HepG2 (cell line): ENCODE measurements around the gene NOP56. TPM values are rescaled to one million over a fixed set of nuclear protein-coding genes. Genes with fewer than 3 reads are reported as not detected.

Experiments used
- ATM ChIP-seq: fragments of 450-650 bp; IDR thresholded peaks from 2 replicates; pipeline ENCODE4 v1.7.1; 2017; ENCODE audit warnings: mild to moderate bottlenecking, borderline replicate concordance
- KDM3A ChIP-seq: IDR thresholded peaks from 2 replicates; pipeline ENCODE4 v1.6.1; 2018; ENCODE audit warnings: low read depth, missing compliant biosample characterization
- KMT2A ChIP-seq: sonication (generic); formaldehyde crosslinking; IDR thresholded peaks from 2 replicates; pipeline ENCODE4 v1.4.0; 2020; ENCODE audit warnings: missing genetic modification reagents
- RBFOX2 ChIP-seq: fragments of 200-400 bp; formaldehyde crosslinking; IDR thresholded peaks from 2 replicates; pipeline ENCODE4 v1.6.1; 2017; ENCODE audit warnings: low read depth, mild to moderate bottlenecking, low read length
- RFX1 ChIP-seq: fragments of 450-650 bp; IDR thresholded peaks from 2 replicates; pipeline ENCODE4 v1.6.1; 2017
- SMARCC2 ChIP-seq: fragments of 450-650 bp; IDR thresholded peaks from 2 replicates; pipeline ENCODE4 v1.6.1; 2017; ENCODE audit warnings: antibody characterized with exemption, mild to moderate bottlenecking
- TMF1 ChIP-seq: sonication (generic); formaldehyde crosslinking; IDR thresholded peaks from 2 replicates; pipeline ENCODE4 v1.8.1; 2022; ENCODE audit warnings: low read depth, missing genetic modification reagents
- ZBTB42 ChIP-seq: sonication (generic); formaldehyde crosslinking; IDR thresholded peaks from 2 replicates; pipeline ENCODE4 v1.5.0; 2020; ENCODE audit warnings: mild to moderate bottlenecking, missing genetic modification reagents
- ZMYM3 ChIP-seq: sonication (generic); formaldehyde crosslinking; IDR thresholded peaks from 2 replicates; pipeline ENCODE4 v1.5.1; 2020; ENCODE audit warnings: mild to moderate bottlenecking, missing genetic modification reagents
- ZNF207 ChIP-seq: fragments of 450-650 bp; IDR thresholded peaks from 2 replicates; pipeline ENCODE4 v1.6.1; 2016; ENCODE audit warnings: antibody characterized with exemption, borderline replicate concordance
- ZNF326 ChIP-seq: sonication (generic); formaldehyde crosslinking; IDR thresholded peaks from 2 replicates; pipeline ENCODE4 v1.4.0; 2020; ENCODE audit warnings: missing genetic modification reagents, borderline replicate concordance
- ZNF446 ChIP-seq: sonication (generic); formaldehyde crosslinking; IDR thresholded peaks from 2 replicates; pipeline ENCODE4 v1.5.0; 2020; ENCODE audit warnings: mild to moderate bottlenecking, missing genetic modification reagents
- ZNF768 ChIP-seq: sonication (generic); formaldehyde crosslinking; IDR thresholded peaks from 2 replicates; pipeline ENCODE4 v1.4.0; 2020; ENCODE audit warnings: missing genetic modification reagents
- ZNF792 ChIP-seq: IDR thresholded peaks from 2 replicates; pipeline ENCODE4 v1.6.1; 2016
- polyA plus RNA-seq, 8 experiments: library from polyadenylated mRNA; depleted of rRNA in 3 of 8; stranded (reverse) in 7 of 8; unstranded in 1 of 8; fragments of >200 nt; fragmentation: Illumina TruSeq in 4 of 8; extraction: Trizol in 4 of 8; gene quantifications; 2 replicates each; pipeline versions ENCODE4 v1.2.1 to v1.2.3, GENCODE V29; 2011 to 2016; ENCODE audit warnings: low read depth in 4 of 8, missing spikeins in 1 of 8, mixed read lengths in 1 of 8; ENCODE audit not compliant: insufficient read depth in 1 of 8
- total RNA-seq, 5 experiments: library from RNA; depleted of rRNA; stranded (reverse); fragments of >200 nt; fragmentation: Illumina TruSeq; extraction: Trizol; gene quantifications; 2 replicates each; pipeline ENCODE4 v1.2.3, GENCODE V29; 2016; ENCODE audit warnings: low read depth in 1 of 5
- TF ChIP-seq, protein P1 (sequence below): sonication (generic); formaldehyde crosslinking; IDR thresholded peaks from 2 replicates; pipeline ENCODE4 v1.4.0; 2020; ENCODE audit warnings: mild to moderate bottlenecking, low read depth, missing genetic modification reagents
- TF ChIP-seq, protein P2 (sequence below): sonication (generic); formaldehyde crosslinking; IDR thresholded peaks from 2 replicates; pipeline ENCODE4 v1.5.1; 2020; ENCODE audit warnings: mild to moderate bottlenecking, missing genetic modification reagents, borderline replicate concordance
- TF ChIP-seq, protein P3 (sequence below): sonication (generic); formaldehyde crosslinking; IDR thresholded peaks from 2 replicates; pipeline ENCODE4 v1.5.0; 2020; ENCODE audit warnings: mild to moderate bottlenecking, missing genetic modification reagents
- TF ChIP-seq, protein P4 (sequence below), 2 experiments: fragments of 450-650 bp in 1 of 2; sonication (generic) in 1 of 2; formaldehyde crosslinking; IDR thresholded peaks; 2 replicates each; pipeline versions ENCODE4 v1.5.0 to v1.8.0; 2020 to 2022; ENCODE audit warnings: mild to moderate bottlenecking in 1 of 2, missing genetic modification reagents in 1 of 2
- TF ChIP-seq, protein P5 (sequence below): sonication (generic); formaldehyde crosslinking; IDR thresholded peaks from 2 replicates; pipeline ENCODE4 v1.5.0; 2020; ENCODE audit warnings: missing genetic modification reagents

The NOP56 gene
- total and polyA plus RNA-seq, 2 of the 13 experiments (the other 11 are each of a cell fraction or from before 2014, with no cell fraction given): 369 to 1,116 TPM

DNA sequence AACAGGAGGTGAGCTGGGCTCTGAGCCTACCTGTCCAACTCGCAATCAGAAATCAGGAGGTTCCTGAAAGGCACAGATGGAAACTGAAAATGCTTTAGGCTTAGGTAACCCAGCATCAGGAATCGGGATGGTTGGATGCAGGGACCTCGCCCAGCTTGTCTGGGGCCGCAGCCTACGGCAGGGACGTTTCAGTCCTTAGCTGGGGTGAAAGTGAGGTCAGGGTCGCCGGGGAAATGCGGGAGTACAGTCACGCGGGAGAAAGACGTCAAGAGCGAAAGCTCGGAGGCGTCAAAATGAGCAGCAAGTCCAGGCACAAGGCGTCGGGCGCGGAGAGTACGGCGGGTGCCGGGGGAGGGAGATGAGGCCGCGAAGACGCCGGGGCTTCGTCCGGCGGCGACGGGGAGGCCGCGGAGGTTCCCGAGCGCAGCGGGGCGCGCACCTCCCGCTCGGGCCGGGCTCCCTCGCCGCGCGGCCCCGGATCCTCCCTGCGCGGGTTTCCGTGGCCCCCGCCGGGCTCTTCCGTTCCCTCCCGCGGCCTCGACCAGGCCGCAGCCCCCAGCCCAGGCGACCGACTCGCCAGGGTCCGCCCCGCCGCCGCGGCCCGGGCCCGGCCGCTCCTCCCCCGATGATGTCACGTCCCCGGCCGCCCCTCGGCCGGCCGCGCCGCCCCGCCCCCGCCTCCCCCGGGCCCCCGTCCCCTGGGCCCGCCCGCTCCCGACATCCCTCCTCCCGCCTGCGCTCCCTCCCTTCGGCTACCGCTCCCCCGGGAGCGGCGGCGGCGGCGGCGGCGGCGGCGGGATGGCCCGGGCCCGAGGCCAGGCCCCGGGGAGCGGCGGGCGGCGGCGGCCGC, 39.8 kb downstream of the NOP56 start, which contains the start of gene EBF4 (continued):
- TF ChIP-seq KMT2A (CRISPR knock-in tag) (peak; percentile 39; the same call in 1 of the 2 replicates), RBFOX2 (peak; percentile 42; the same call in 1 of the 2 replicates), ZNF207 (no peak), SMARCC2 (no peak), TMF1 (peak; percentile 62; the same call in 1 of the 2 replicates), ATM (no peak), ZMYM3 (CRISPR knock-in tag) (no peak), KDM3A (CRISPR knock-in tag) (peak; percentile 77; the same call in 1 of the 2 replicates), ZNF792 (CRISPR knock-in tag) (peak; percentile 55; the same call in 1 of the 2 replicates), RFX1 (no peak), ZNF326 (CRISPR knock-in tag) (no peak), ZBTB42 (CRISPR knock-in tag) (no peak), ZNF768 (CRISPR knock-in tag) (peak; percentile 74), ZNF446 (CRISPR knock-in tag) (peak; percentile 77; the same call in 1 of the 2 replicates)
- TF ChIP-seq, protein P1, sequence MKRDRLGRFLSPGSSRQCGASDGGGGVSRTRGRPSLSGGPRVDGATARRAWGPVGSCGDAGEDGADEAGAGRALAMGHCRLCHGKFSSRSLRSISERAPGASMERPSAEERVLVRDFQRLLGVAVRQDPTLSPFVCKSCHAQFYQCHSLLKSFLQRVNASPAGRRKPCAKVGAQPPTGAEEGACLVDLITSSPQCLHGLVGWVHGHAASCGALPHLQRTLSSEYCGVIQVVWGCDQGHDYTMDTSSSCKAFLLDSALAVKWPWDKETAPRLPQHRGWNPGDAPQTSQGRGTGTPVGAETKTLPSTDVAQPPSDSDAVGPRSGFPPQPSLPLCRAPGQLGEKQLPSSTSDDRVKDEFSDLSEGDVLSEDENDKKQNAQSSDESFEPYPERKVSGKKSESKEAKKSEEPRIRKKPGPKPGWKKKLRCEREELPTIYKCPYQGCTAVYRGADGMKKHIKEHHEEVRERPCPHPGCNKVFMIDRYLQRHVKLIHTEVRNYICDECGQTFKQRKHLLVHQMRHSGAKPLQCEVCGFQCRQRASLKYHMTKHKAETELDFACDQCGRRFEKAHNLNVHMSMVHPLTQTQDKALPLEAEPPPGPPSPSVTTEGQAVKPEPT: peak; percentile 82; the same call in 1 of the 2 replicates
- TF ChIP-seq, protein P2, sequence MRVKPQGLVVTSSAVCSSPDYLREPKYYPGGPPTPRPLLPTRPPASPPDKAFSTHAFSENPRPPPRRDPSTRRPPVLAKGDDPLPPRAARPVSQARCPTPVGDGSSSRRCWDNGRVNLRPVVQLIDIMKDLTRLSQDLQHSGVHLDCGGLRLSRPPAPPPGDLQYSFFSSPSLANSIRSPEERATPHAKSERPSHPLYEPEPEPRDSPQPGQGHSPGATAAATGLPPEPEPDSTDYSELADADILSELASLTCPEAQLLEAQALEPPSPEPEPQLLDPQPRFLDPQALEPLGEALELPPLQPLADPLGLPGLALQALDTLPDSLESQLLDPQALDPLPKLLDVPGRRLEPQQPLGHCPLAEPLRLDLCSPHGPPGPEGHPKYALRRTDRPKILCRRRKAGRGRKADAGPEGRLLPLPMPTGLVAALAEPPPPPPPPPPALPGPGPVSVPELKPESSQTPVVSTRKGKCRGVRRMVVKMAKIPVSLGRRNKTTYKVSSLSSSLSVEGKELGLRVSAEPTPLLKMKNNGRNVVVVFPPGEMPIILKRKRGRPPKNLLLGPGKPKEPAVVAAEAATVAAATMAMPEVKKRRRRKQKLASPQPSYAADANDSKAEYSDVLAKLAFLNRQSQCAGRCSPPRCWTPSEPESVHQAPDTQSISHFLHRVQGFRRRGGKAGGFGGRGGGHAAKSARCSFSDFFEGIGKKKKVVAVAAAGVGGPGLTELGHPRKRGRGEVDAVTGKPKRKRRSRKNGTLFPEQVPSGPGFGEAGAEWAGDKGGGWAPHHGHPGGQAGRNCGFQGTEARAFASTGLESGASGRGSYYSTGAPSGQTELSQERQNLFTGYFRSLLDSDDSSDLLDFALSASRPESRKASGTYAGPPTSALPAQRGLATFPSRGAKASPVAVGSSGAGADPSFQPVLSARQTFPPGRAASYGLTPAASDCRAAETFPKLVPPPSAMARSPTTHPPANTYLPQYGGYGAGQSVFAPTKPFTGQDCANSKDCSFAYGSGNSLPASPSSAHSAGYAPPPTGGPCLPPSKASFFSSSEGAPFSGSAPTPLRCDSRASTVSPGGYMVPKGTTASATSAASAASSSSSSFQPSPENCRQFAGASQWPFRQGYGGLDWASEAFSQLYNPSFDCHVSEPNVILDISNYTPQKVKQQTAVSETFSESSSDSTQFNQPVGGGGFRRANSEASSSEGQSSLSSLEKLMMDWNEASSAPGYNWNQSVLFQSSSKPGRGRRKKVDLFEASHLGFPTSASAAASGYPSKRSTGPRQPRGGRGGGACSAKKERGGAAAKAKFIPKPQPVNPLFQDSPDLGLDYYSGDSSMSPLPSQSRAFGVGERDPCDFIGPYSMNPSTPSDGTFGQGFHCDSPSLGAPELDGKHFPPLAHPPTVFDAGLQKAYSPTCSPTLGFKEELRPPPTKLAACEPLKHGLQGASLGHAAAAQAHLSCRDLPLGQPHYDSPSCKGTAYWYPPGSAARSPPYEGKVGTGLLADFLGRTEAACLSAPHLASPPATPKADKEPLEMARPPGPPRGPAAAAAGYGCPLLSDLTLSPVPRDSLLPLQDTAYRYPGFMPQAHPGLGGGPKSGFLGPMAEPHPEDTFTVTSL (CRISPR knock-in tag): no peak; the same call in 1 of the 2 replicates
- TF ChIP-seq, protein P3, sequence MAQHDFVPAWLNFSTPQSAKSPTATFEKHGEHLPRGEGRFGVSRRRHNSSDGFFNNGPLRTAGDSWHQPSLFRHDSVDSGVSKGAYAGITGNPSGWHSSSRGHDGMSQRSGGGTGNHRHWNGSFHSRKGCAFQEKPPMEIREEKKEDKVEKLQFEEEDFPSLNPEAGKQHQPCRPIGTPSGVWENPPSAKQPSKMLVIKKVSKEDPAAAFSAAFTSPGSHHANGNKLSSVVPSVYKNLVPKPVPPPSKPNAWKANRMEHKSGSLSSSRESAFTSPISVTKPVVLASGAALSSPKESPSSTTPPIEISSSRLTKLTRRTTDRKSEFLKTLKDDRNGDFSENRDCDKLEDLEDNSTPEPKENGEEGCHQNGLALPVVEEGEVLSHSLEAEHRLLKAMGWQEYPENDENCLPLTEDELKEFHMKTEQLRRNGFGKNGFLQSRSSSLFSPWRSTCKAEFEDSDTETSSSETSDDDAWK (CRISPR knock-in tag): no peak
- TF ChIP-seq, protein P4, sequence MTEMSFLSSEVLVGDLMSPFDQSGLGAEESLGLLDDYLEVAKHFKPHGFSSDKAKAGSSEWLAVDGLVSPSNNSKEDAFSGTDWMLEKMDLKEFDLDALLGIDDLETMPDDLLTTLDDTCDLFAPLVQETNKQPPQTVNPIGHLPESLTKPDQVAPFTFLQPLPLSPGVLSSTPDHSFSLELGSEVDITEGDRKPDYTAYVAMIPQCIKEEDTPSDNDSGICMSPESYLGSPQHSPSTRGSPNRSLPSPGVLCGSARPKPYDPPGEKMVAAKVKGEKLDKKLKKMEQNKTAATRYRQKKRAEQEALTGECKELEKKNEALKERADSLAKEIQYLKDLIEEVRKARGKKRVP (CRISPR knock-in tag; IDR thresholded peaks at IDR 0.05): peak in 1 of 2 experiments; percentile 60; a peak in 1 of 4 replicates
- TF ChIP-seq, protein P5, sequence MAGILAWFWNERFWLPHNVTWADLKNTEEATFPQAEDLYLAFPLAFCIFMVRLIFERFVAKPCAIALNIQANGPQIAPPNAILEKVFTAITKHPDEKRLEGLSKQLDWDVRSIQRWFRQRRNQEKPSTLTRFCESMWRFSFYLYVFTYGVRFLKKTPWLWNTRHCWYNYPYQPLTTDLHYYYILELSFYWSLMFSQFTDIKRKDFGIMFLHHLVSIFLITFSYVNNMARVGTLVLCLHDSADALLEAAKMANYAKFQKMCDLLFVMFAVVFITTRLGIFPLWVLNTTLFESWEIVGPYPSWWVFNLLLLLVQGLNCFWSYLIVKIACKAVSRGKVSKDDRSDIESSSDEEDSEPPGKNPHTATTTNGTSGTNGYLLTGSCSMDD (CRISPR knock-in tag): no peak
